WTC11 (cell line): Measurements from ENCODE around the gene CMTM7. TPM values are rescaled to one million over a fixed set of nuclear protein-coding genes. Genes with fewer than 3 reads are reported as not detected.

Source experiments
- ATAC-seq: fragments of 200-7000 bp; cut with Tn5 transposase; 2 replicates; pipeline ENCODE4 v1.10.0; 2021; ENCODE audit warnings: mild to moderate bottlenecking, moderate library complexity
- CTCF ChIA-PET: fragments of 300-600 bp; sonication (Branson Sonifier 250); formaldehyde crosslinking; loops from one replicate; lab custom pipeline; 2021; ENCODE audit warnings: antibody characterized with exemption; lab: Charles Lee
- POLR2A ChIA-PET: fragments of 350-600 bp; sonication (Branson Sonifier 250); formaldehyde crosslinking; loops from one replicate; lab custom pipeline; 2021; ENCODE audit warnings: antibody characterized with exemption; lab: Charles Lee
- DNase-seq: peaks from one replicate; pipeline ENCODE4 v3.0.0; 2021; ENCODE audit warnings: low spot score
- H3K27ac Mint-ChIP-seq: 2 replicates; pipeline ENCODE4 v1.8.0; 2021; ENCODE audit warnings: mixed read lengths
- H3K27me3 Mint-ChIP-seq: 2 replicates; pipeline ENCODE4 v1.8.0; 2021; ENCODE audit warnings: low read depth, mild to moderate bottlenecking, moderate library complexity, mixed read lengths
- H3K36me3 Mint-ChIP-seq: 2 replicates; pipeline ENCODE4 v1.8.0; 2021; ENCODE audit warnings: mixed read lengths
- H3K4me1 Mint-ChIP-seq: 2 replicates; pipeline ENCODE4 v1.8.0; 2022; ENCODE audit warnings: mixed read lengths
- H3K4me3 Mint-ChIP-seq: 2 replicates; pipeline ENCODE4 v1.8.0; 2021; ENCODE audit warnings: mild to moderate bottlenecking, moderate library complexity, mixed read lengths
- H3K9me3 Mint-ChIP-seq: 2 replicates; pipeline ENCODE4 v1.8.0; 2021; ENCODE audit warnings: mixed read lengths
- ARID4B ChIP-seq: sonication (generic); formaldehyde crosslinking; IDR thresholded peaks from 2 replicates; pipeline ENCODE4 v1.8.0; 2023; ENCODE audit warnings: missing genetic modification reagents, mild to moderate bottlenecking, borderline replicate concordance
- ATF6 ChIP-seq: sonication (generic); formaldehyde crosslinking; IDR thresholded peaks from 2 replicates; pipeline ENCODE4 v1.8.1; 2023; ENCODE audit warnings: mild to moderate bottlenecking, missing genetic modification reagents
- CREB1 ChIP-seq: sonication (generic); formaldehyde crosslinking; IDR thresholded peaks from 2 replicates; pipeline ENCODE4 v1.8.0; 2023; ENCODE audit warnings: mild to moderate bottlenecking, missing genetic modification reagents
- CREM ChIP-seq: sonication (generic); formaldehyde crosslinking; IDR thresholded peaks from 2 replicates; pipeline ENCODE4 v1.8.1; 2022; ENCODE audit warnings: mild to moderate bottlenecking, missing genetic modification reagents, moderate library complexity
- E2F1 ChIP-seq: sonication (generic); formaldehyde crosslinking; IDR thresholded peaks from 2 replicates; pipeline ENCODE4 v1.8.0; 2022; ENCODE audit warnings: mild to moderate bottlenecking, missing genetic modification reagents
- FOXK1 ChIP-seq: sonication (generic); formaldehyde crosslinking; IDR thresholded peaks from 2 replicates; pipeline ENCODE4 v1.8.0; 2022; ENCODE audit warnings: mild to moderate bottlenecking, moderate library complexity, missing genetic modification reagents
- FOXP4 ChIP-seq: sonication (generic); formaldehyde crosslinking; IDR thresholded peaks from 2 replicates; pipeline ENCODE4 v1.8.0; 2022; ENCODE audit warnings: mild to moderate bottlenecking, missing genetic modification reagents
- MAX ChIP-seq: sonication (generic); formaldehyde crosslinking; IDR thresholded peaks from 2 replicates; pipeline ENCODE4 v1.8.0; 2022; ENCODE audit warnings: mild to moderate bottlenecking, missing genetic modification reagents
- MLX ChIP-seq: sonication (generic); formaldehyde crosslinking; IDR thresholded peaks from 2 replicates; pipeline ENCODE4 v1.8.1; 2023; ENCODE audit warnings: mild to moderate bottlenecking, missing genetic modification reagents, moderate library complexity
- NR3C1 ChIP-seq: sonication (generic); formaldehyde crosslinking; conservative IDR thresholded peaks from 2 replicates; pipeline ENCODE4 v1.8.1; 2023; ENCODE audit warnings: low read depth, mild to moderate bottlenecking, missing genetic modification reagents
- PRRX2 ChIP-seq: fragments of 250-450 bp; sonication (Bioruptor Pico); IDR thresholded peaks from 2 replicates; pipeline ENCODE4 v1.8.0; 2021; ENCODE audit warnings: mild to moderate bottlenecking
- SMAD4 ChIP-seq: sonication (generic); formaldehyde crosslinking; IDR thresholded peaks from 2 replicates; pipeline ENCODE4 v1.8.0; 2022; ENCODE audit warnings: mild to moderate bottlenecking, missing genetic modification reagents
- SOX15 ChIP-seq: fragments of 250-450 bp; sonication (Bioruptor Pico); IDR thresholded peaks from 2 replicates; pipeline ENCODE4 v1.9.0; 2021; ENCODE audit warnings: mild to moderate bottlenecking
- TEAD4 ChIP-seq: sonication (generic); formaldehyde crosslinking; IDR thresholded peaks from 2 replicates; pipeline ENCODE4 v1.8.0; 2022; ENCODE audit warnings: mild to moderate bottlenecking, missing genetic modification reagents
- ZNF121 ChIP-seq: sonication (generic); formaldehyde crosslinking; IDR thresholded peaks from 2 replicates; pipeline ENCODE4 v1.8.0; 2023; ENCODE audit warnings: missing genetic modification reagents
- ZNF138 ChIP-seq: sonication (generic); formaldehyde crosslinking; conservative IDR thresholded peaks from 2 replicates; pipeline ENCODE4 v1.8.1; 2022; ENCODE audit warnings: mild to moderate bottlenecking, moderate library complexity, missing genetic modification reagents
- total RNA-seq: library from RNA; stranded (reverse); gene quantifications from 3 replicates; pipeline ENCODE4 v1.2.3, GENCODE V29; 2021

The CMTM7 gene
- total RNA-seq, 1 experiment from 2014 or later: 23.4 TPM

- DNase-seq (no peak), ATAC-seq (no peak)
- peaks cover 3% of the 10 kb centered on the region for H3K36me3 Mint-ChIP-seq
- CTCF ChIA-PET: no interaction called here
- H3K4me1 Mint-ChIP-seq: peaks cover 22% of the 10 kb centered on the region
- no peak overlapping the region for H3K4me3 Mint-ChIP-seq
- POLR2A ChIA-PET: interaction anchor here (0.7 kb wide), 2 partner anchors 75 to 736 kb away, joined by 3 to 6 read pairs; no protein-coding TSS in a partner anchor
- no peak for TF ChIP-seq E2F1 (CRISPR knock-in tag)
- TF ChIP-seq MAX (CRISPR knock-in tag): no peak
- no peaks in the 10 kb centered on the region for H3K9me3 Mint-ChIP-seq
- H3K27ac Mint-ChIP-seq: peak overlapping the region; percentile 3; the same call in 1 of the 2 replicates
- H3K27me3 Mint-ChIP-seq: no peaks in the 10 kb centered on the region
Measured at GRCh38 chr3:32498252-32498651, 106.6 kb downstream of the CMTM7 start.

GRCh38 chr3:32498992-32499391, 107.3 kb downstream of the CMTM7 start:
- ChIA-PET POLR2A (interaction anchor here (0.7 kb wide), 2 partner anchors 75 to 737 kb away, joined by 3 to 6 read pairs; no protein-coding TSS in a partner anchor), CTCF (interaction anchor here (1.0 kb wide), 1 partner anchor 31 kb away, joined by 5 read pairs; no protein-coding TSS in a partner anchor)
- Mint-ChIP-seq H3K36me3 (peaks cover 3% of the 10 kb centered on the region), H3K27me3 (no peaks in the 10 kb centered on the region), H3K4me1 (peaks cover 30% of the 10 kb centered on the region)
- TF ChIP-seq CREB1 (CRISPR knock-in tag) (no peak), TEAD4 (no peak), PRRX2 (CRISPR knock-in tag) (no peak), ATF6 (CRISPR knock-in tag) (no peak), CREM (no peak)
- TF ChIP-seq, all 79 proteins: peak for 0
- ATAC-seq: no peak
- H3K4me3 Mint-ChIP-seq: no peak overlapping the region
- H3K27ac Mint-ChIP-seq: no peak overlapping the region
- DNase-seq: no peak
- H3K9me3 Mint-ChIP-seq: peaks cover under 1% of the 10 kb centered on the region; the same call in 1 of the 2 replicates

- TF ChIP-seq MLX (CRISPR knock-in tag) (no peak), TEAD4 (no peak), FOXK1 (CRISPR knock-in tag) (no peak), SMAD4 (CRISPR knock-in tag) (no peak), ZNF138 (CRISPR knock-in tag) (no peak), CREB1 (CRISPR knock-in tag) (no peak), ARID4B (no peak), FOXP4 (no peak), ZNF121 (CRISPR knock-in tag) (no peak), NR3C1 (CRISPR knock-in tag) (no peak), ATF6 (CRISPR knock-in tag) (no peak), SOX15 (no peak)
- TF ChIP-seq, all 79 proteins: peak for 0
- no peak for ATAC-seq
- ChIA-PET POLR2A (no interaction called here), CTCF (interaction anchor here (1.0 kb wide), 1 partner anchor 32 kb away, joined by 5 read pairs; no protein-coding TSS in a partner anchor)
- DNase-seq: no peak
- no peak overlapping the region for H3K27ac Mint-ChIP-seq
- H3K4me1 Mint-ChIP-seq: peaks cover 32% of the 10 kb centered on the region
- peaks cover 3% of the 10 kb centered on the region; the same call in 1 of the 2 replicates for H3K9me3 Mint-ChIP-seq
- no peak overlapping the region for H3K4me3 Mint-ChIP-seq
- no peaks in the 10 kb centered on the region for H3K27me3 Mint-ChIP-seq
- H3K36me3 Mint-ChIP-seq: peaks cover 3% of the 10 kb centered on the region
Measured at GRCh38 chr3:32499585-32499984, 107.9 kb downstream of the CMTM7 start.
